Measurements from ENCODE around the gene CNTN1. TPM values are rescaled to one million over a fixed set of nuclear protein-coding genes. Genes with fewer than 3 reads are reported as not detected.

Gene CNTN1
- total RNA-seq, 1 donor from 2014 or later = 0.73 TPM

DNA sequence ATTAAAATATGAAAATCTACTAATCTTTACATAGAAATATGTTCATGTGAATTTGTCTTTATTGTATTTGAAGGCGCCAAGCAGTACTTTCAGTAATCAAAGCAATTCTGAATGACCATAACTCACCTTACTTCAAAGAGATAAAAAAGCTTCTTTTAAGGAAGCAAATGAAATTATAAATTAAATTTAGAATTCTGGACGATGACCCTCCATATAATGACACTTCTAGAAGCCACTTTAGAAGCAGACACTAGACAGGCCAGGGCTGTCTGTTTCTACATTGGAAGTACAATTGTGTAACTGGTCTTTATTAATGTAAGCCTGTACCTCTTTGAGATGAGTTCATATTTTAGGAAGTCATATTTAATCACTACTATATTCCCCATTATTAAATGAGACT, 222.9 kb downstream of the CNTN1 start:
- intact Hi-C loops (cut with DNase I) = no loop called here
- DNase-seq (ENCODE audit: missing footprints) = no peak
- ATAC-seq = no peak

DNA sequence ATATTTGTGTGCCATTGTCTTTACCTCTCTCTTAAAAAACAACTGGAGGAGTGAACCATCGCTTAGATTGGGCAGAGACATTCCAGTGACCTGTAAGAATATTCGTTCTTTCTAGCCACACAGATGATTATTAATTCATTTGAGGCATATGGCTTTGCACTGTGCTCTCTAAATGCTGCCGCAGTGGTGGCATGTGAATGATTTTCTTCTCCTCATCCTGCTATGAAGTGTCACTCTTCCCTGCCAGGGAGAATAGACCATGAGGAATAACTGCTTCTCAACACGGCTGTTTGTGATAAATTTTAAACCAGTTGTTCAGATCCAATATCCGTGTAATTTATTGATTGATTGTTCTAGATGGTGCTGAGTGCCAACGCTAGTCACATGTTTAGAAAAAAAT, 225.3 kb downstream of the CNTN1 start:
- intact Hi-C loops (cut with DNase I) = no loop called here
- ATAC-seq (no peak), DNase-seq (ENCODE audit: missing footprints) (no peak)

DNA sequence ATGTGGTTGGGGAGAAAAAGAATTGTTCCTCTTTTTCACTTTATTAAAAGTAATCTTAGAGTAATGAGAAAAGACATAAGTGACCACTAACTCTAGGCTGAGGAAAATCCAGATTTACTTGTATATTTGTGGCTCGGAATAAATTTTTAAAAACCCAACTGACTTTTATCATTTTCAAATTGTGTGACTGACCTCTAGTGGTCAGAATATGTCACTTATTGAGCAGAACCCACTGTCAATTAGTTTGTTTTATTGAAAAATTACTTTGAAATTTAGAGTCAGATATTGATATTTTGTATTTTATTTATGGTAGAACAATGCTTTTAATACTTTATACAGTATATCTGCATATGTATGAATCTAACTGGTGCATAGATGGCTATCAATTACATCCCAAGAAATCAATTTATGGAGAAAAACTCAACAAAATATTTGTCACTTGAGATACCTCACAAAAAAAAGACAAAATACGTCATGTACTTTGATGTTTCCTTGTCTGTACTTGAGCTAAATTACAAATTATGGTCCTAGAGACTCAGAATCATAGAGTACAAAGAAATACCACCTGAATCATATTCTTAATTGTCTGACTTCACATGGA, 229.4 kb downstream of the CNTN1 start:
- intact Hi-C loops (cut with DNase I) = loop anchor here (5.0 to 10.0 kb wide), 2 partner anchors 299 to 767 kb away; no protein-coding TSS in a partner anchor
- DNase-seq (ENCODE audit: missing footprints) (no peak), ATAC-seq (no peak)

DNA sequence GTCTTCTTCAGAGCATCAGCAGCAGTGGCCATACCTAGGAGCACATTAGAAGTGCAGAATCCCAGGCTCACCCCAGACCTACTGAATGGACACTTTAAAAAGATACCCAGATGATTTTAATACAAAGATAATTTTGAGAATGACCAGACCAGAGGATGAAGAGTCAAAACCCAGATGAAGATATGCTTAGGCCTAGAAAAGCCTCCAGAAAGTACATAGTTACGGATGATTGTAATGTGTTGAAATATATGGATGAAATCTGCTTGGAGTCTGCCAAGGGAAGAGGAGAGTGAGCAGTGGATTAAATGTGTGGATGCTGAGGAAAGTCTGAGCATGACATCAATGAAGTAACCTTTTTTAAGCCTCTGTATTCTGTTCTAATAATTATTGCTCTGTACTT, 245.7 kb downstream of the CNTN1 start:
- DNase-seq (ENCODE audit: missing footprints) (no peak), ATAC-seq (no peak)
- intact Hi-C loops (cut with DNase I) = no loop called here

DNA sequence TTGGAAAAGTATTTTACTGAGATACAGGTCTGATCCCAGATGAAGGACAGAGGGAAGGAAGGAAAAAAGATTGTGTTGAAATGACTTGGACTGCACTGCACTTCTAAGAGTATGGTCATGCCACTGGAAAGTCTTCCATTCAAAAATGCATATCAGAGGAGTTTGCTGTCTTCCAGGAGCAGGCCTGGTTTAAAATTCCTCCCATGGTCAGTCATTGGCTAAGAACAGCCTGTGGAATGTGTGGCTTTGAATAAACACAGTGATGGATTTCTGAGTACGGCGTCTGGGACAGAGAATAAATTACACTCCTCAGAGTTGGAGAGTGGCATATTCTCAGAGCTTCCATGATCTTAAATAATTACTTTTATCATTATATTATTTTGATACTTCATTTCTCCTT, 250.1 kb downstream of the CNTN1 start:
- intact Hi-C loops (cut with DNase I) = no loop called here
- no peak for DNase-seq (ENCODE audit: missing footprints)
- ATAC-seq = no peak

DNA sequence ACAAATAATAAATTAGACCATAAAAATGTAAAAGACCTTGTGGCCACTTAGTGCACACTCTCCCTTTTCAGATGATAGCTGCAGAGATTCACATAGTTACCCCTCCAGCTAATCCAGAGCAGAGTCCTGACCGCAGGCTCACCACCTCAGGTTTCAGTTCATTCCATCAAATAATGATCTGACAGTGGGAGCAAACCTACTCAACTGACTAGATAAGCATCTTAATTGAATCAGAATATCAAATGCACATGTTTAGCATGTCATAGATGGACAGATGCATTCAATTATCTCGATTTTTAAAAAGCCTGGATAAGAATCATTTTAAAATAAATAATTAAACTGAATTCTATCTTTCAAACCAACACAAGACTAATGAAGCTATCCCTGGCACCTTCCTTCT, 253.5 kb downstream of the CNTN1 start:
- DNase-seq (ENCODE audit: missing footprints) (no peak), ATAC-seq (no peak)
- intact Hi-C loops (cut with DNase I) = no loop called here

DNA sequence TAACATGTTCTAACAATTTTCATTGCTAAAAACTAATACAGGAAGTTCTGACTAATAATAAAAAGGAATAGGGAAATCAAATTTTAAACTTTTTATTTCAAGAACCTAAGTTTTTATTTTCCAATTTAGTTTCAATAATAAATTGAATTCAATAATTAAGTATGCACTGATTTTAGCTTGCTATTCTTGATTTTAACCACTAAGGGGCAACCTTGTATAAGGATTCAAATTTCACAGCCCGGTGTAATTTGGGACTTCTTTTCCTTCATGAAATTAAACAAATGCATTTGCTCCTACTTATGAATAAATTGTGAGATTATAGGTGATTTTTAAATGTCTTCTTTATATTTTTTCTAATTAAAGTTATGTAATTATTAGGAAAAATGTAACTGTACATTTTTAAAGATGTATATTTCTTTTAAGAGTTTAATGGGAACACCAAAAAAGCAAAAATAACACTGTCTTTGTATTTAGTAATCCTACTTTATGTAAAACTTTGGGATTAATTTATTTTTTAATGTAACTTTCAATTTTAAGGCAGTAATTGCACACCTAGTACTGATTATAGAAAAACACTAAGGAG, 254.5 kb downstream of the CNTN1 start:
- no peak for ATAC-seq
- intact Hi-C loops (cut with DNase I) = no loop called here
- no peak for DNase-seq (ENCODE audit: missing footprints)

DNA sequence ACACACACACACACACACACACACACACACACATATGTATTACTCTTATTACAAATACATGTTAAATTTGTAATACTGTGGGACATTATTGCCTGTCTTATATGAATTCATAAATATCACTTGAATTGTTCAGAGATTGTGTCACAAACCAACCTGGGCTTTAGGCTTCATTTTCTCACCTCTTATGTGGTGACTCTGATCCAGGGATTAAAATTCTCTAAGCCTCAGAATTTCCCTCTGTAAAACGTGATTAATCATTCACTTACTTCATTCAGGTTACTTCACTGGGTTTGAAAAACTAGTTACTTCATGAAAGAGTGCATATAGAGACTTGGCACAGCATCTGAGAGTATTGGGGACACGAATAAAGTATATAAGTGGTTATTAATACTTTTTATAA, 255.6 kb downstream of the CNTN1 start:
- no peak for ATAC-seq

DNA sequence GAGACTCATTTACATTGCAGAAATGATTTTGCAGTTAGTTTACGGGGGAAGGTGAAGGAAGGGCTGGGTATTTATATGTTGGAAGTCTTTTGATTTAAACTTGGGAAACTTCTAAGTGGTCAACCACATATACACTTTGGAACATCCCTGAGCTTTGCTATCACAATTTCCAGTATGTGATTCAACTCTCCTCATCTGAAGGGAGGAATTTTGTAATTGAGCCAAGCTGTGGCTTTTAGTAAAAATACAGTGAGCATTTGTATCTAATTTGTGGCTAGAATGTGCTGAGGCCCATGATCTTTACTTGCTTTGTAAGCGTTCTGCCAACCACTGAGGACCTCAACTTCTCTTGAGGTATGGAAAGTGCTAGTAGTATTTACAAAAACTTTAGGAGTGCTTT, 260.8 kb downstream of the CNTN1 start:
- intact Hi-C loops (cut with DNase I) = no loop called here
- DNase-seq (ENCODE audit: missing footprints) = no peak
- ATAC-seq = no peak

More for the DNA sequence above, 255.6 kb downstream of the CNTN1 start:
- intact Hi-C loops (cut with DNase I) = no loop called here
- DNase-seq (ENCODE audit: missing footprints) = no peak

DNA sequence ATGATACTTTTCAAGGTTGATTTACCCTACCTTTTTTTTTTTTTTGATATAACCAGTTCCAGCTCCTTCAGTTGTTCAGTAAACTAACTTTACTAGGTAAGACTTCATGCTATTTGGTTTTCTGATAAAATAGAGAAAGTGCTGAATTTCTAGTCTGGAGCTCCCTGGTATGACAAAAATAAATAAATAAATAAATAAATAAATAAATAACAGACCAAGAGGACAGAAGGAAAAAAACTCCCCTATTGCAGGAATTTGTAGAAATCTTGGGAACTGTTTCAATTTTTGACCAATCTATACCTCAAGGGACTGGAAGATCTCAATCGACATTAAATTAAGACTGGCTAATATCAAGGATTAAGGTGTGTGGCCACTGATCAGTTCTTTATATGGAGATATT, 265.2 kb downstream of the CNTN1 start:
- no peak for DNase-seq (ENCODE audit: missing footprints)
- ATAC-seq = no peak
- intact Hi-C loops (cut with DNase I) = no loop called here

DNA sequence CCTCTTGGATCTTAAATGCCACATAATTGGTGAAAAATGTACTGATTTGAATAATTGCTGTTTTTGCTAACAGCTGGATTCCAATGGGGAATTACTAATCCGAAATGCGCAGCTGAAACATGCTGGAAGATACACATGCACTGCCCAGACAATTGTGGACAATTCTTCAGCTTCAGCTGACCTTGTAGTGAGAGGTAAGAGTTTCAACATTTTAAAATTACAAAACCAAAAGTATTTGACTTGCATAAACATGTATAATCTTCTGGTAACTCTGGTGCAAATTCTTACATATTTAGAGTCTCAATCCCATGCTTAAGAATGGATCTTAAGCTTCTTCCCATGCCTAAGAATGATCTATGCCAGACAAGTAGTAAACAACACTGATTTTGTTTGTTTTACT, 266.8 kb downstream of the CNTN1 start:
- ATAC-seq (no peak), DNase-seq (ENCODE audit: missing footprints) (no peak)
- intact Hi-C loops (cut with DNase I) = no loop called here

DNA sequence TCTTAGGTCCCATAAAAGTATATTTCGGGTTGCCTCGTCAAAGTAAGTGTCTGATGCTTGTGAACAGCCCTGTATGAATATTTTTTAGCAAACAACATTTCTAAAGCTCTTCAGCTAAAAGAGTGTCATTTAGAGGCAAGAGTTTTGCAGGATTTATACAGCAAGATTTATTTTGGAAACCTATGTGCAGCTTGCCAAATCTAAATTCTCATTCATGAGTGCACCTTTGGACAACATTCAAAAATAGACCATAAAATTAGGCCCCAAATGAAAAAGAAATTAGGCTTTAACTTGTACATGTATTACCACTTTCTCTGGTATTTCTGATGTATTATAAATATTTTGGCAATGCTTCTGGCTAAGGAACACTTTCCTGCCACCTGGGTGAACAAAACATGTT, 271.5 kb downstream of the CNTN1 start:
- DNase-seq (ENCODE audit: missing footprints) = no peak
- intact Hi-C loops (cut with DNase I) = no loop called here
- ATAC-seq = no peak

DNA sequence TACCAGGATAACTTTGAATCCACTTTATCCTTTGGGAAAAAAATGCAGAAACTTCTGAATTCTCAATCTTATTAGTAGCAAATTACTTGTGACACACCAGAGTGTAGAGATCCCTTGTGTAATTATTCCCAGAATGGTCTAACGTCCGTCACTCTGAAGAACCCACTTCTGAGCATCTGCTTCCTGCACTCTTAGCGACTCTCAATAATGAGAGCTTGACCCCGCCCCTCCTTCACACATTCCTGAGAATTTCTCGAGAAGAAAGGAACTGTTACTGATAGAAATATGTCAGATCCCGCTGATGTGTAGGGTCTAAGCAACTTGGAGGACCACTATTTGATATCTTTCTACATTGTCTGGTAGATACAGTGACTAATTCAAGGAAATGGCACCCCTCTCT, 277.6 kb downstream of the CNTN1 start:
- ATAC-seq (no peak), DNase-seq (ENCODE audit: missing footprints) (no peak)
- intact Hi-C loops (cut with DNase I) = no loop called here

DNA sequence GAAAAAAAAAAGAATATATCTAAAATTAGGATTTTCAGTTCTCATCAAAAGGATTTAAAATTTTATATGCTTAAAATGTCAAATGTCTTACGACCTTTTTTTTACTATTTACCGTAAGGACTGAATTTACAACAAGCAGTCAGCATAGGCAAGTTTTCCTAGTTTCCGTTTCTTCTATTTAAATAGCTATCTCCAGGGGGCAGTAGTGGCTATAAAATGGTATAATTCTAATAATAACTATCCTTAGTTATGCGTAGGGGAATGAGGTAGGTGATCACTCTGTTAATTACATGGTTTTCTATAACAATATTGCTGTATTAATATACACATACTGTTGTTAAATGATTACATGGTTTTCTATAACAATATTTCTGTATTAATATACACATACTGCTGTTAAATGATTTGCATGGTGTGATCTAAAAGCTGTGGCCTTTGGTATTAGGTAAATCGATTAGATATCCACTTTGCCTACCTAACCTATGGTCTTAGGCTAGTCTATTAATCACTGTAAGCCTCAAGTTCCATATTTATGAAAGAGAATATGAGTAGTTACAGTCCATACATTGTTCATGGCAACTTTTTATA, 278.2 kb downstream of the CNTN1 start:
- DNase-seq (ENCODE audit: missing footprints) = no peak
- intact Hi-C loops (cut with DNase I) = no loop called here
- no peak for ATAC-seq

DNA sequence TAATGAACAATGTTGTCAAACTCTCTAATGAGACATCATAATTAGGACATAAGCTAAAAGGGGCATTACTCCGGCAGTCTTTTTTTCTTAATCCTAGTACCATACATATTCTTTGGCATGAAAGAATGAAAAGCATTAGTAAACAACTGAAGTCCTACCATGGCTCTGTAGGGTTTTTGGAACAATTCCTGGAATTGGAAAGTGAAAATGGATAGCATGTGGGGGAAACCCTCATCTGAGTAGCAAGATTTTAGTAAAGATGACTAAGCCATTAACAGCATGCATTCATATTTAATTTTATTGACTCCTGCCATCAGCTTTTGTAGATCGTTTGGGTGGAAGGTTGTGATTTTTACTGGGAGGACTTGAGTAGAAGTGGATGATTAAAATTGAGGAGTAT, 279.7 kb downstream of the CNTN1 start:
- no peak for DNase-seq (ENCODE audit: missing footprints)
- intact Hi-C loops (cut with DNase I) = no loop called here
- ATAC-seq = no peak

DNA sequence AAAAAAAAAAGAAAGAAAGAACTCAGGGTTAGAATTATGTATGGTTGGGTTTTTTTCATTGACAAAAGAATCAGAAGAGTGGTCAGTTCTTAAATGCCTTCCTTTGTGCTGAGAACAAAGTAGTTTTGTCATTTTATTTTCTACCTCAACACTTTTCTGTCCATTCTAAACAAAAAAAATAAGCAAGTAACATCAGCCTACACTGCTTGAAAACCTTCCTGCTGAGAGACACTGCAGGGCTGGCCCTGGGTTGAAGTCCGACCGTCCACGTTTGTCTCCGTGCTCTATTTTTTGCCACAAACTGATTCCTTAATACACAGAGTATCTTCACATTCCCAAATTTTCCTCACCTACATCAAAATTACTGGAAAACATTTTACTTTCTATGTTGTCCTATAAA, 284.3 kb downstream of the CNTN1 start:
- ATAC-seq = no peak
- intact Hi-C loops (cut with DNase I) = no loop called here
- no peak for DNase-seq (ENCODE audit: missing footprints)

DNA sequence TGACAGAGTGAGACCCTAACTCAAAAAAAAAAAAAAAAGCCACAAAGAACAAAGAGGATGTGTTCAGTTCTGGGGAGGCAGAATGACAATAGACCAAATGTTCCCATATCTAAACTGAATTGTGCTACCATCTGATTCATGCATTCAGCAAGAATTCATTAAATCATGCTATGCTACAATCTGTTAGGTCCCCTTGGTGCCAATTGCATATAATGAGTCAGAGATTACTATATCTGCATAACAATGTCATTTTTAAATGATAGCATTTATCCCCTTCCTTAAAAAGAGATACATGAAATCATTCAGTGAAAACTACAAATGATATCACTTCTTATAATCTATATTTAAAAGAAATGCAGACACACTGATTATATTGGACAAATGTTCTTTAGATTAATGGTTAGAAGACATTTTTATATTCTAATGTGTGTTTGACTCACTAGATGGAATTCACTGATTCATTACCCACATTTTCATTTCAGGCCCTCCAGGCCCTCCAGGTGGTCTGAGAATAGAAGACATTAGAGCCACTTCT, 288.3 kb downstream of the CNTN1 start:
- DNase-seq (ENCODE audit: missing footprints) = no peak
- no peak for ATAC-seq
- intact Hi-C loops (cut with DNase I) = no loop called here

DNA sequence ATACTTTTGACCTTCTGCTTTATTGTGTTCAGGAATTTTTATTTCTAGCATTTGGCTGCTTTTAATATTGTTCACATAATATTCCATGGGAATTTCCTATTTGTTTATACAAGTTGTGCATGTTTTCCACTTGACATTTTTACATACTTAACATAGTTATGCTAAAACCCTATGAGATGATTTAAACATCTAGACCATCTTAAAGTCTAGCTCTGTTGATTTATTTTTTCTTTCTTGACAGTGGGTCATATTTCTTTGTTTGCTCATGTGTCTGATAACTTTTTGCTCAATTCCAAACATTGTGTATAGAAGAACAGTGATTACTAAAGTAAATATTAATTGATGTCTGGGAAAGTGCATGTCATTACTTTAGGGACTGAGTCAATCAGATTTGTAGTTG, 293.8 kb downstream of the CNTN1 start:
- ATAC-seq = no peak
- intact Hi-C loops (cut with DNase I) = no loop called here
- no peak for DNase-seq (ENCODE audit: missing footprints)

DNA sequence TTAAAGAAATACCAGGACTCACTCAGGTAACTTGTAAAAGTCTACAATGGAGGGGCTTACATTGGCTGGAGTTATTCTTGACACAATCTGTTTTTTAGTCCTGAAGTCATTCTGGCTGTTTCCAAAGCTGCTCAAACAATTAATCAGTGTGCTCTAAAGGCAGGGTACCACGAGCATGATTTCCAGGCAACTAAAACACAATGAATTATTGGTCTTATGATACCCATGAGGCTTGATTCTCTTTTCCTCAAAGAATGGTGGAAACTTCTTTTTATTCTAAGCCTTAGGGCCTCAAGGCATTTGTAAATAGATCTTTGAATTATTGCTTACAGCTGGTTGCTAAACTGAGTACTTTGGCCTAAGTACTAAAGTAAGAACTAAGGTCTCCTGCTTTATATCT, 296.1 kb downstream of the CNTN1 start:
- intact Hi-C loops (cut with DNase I) = no loop called here
- ATAC-seq (no peak), DNase-seq (ENCODE audit: missing footprints) (no peak)

DNA sequence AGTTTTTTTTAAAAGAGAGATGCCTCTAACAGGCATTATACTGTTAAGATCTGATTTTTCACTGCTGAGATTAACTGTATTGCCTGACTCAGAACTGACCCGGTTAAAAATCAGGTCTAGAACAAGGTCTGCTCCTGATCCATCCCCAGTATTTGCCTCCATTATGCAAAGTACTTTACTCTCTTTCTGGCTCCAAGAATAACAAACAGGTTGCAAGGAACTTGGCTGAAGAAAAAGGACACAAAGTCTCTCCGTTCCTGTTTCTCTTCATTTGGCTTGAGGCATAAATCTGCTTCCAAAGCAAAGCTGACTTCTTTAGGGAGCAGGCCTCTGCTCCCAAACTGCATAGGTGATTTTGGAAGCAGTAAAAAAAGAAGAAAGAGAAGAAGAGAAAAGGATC, 296.6 kb downstream of the CNTN1 start:
- DNase-seq (ENCODE audit: missing footprints) = no peak
- intact Hi-C loops (cut with DNase I) = no loop called here

DNA sequence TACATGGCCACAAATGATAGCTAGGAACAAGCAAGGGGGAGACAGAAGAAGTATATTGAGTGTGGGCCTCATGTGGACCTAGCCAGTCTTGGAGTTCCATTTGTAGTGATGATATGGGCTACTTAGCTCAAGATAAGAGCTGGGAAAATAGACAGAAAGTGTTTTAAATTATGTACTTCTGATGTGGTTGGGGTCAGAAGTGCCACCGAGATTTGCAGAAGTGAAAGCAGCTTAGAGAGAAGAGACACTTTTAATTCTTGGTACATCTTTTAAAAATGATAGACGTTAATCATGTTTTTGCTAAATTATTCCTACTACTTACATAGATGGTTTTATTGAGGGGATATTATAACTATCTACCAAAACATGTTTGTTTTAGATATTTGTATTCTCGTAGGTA, 297.5 kb downstream of the CNTN1 start:
- no peak for DNase-seq (ENCODE audit: missing footprints)
- intact Hi-C loops (cut with DNase I) = no loop called here

More for the DNA sequence above, 296.6 kb downstream of the CNTN1 start:
- ATAC-seq = no peak

More for the DNA sequence above, 297.5 kb downstream of the CNTN1 start:
- ATAC-seq = no peak
